ENCODE results near the gene PLAC9.

PLAC9 gene

GRCh38 chr10:80159166-80159873 lies 26.8 kb downstream of the PLAC9 start:
- no peak for TF ChIP-seq EZH2phosphoT487 (IDR thresholded peaks at IDR 0.05; ENCODE audit: borderline replicate concordance, low read length)
- no peaks in the 10 kb centered on the region for H3K27me3 ChIP-seq (ENCODE audit: control insufficient read depth, low read length)
- H3K27ac ChIP-seq (ENCODE audit: low read depth, low read length): no peak overlapping the region
- H3K9me2 ChIP-seq (replicated peaks; ENCODE audit: control insufficient read depth, low read length): no peaks in the 10 kb centered on the region
- H3K4me3 ChIP-seq (ENCODE audit: low read length): no peak overlapping the region
- no peaks in the 10 kb centered on the region for H3K4me1 ChIP-seq (ENCODE audit: control insufficient read depth, low read length)
- no peaks in the 10 kb centered on the region for H3K9me3 ChIP-seq (ENCODE audit: control insufficient read depth, insufficient read depth, low read length)
- H3K79me2 ChIP-seq (ENCODE audit: control insufficient read depth, low read length): no peaks in the 10 kb centered on the region
- H3K4me2 ChIP-seq (ENCODE audit: low read length): no peak overlapping the region
- peaks cover 59% of the 10 kb centered on the region for H3K36me3 ChIP-seq (ENCODE audit: control insufficient read depth, low read length)
- no peaks in the 10 kb centered on the region for H3F3A ChIP-seq (ENCODE audit: control insufficient read depth, insufficient read depth)
- no peaks in the 10 kb centered on the region for H4K20me1 ChIP-seq (ENCODE audit: control insufficient read depth, insufficient read depth, low read depth, low read length)

DNA sequence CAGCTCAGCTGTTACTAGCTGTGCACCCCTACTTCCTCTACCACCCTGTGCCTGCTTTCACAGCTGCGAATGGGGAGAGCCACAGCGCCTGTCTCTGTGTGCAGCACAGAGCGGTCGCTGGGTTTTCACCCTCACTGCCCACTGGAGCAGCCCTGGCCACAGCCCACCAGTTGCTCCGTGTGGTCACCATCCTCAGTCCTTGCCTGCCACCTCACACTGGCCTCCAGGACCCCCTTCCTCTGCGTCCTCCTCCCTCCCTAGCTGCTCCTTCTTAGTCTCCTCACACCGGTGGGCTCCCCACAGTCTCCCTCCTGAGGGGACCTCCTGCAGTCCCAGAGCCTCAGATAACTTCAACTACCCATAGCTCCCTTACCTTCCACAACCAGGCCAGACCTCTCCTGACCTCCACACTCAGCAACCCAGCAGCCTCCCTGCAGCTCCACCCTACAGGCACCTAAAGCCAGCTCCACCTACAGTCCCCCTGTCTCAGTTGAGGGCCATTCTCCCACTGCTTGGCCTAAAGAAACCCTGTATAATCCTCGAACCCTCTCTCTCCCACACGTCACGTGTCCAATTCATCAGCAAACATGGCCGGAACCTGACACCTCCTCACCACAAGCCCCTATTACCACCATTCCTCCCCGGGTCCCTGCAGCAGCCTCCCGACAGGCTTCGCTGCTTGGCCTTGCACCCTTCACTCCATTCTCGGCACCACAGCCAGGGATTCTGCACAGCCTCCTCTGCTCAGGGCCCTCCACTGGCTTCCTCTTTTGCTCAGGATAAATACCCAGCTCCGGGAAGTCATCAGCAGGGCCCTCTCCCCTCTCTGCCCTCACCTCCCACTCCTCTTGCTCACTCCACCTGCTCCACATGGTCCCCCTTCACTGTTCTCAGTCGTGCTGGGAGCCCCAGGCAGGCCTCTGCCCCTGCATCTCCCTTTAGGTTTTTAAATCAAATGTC lies 28.1 kb downstream of the PLAC9 start:
- Histone ChIP-seq H3K4me2 (ENCODE audit: low read length) (no peak overlapping the region), H3K27ac (ENCODE audit: low read depth, low read length) (no peak overlapping the region), H3K9me3 (ENCODE audit: control insufficient read depth, insufficient read depth, low read length) (no peaks in the 10 kb centered on the region), H3K4me3 (ENCODE audit: low read length) (no peak overlapping the region), H3F3A (ENCODE audit: control insufficient read depth, insufficient read depth) (no peaks in the 10 kb centered on the region), H3K27me3 (ENCODE audit: control insufficient read depth, low read length) (no peaks in the 10 kb centered on the region), H3K79me2 (ENCODE audit: control insufficient read depth, low read length) (no peaks in the 10 kb centered on the region), H3K9me2 (replicated peaks; ENCODE audit: control insufficient read depth, low read length) (no peaks in the 10 kb centered on the region), H3K4me1 (ENCODE audit: control insufficient read depth, low read length) (no peaks in the 10 kb centered on the region), H4K20me1 (ENCODE audit: control insufficient read depth, insufficient read depth, low read depth, low read length) (no peaks in the 10 kb centered on the region), H3K36me3 (ENCODE audit: control insufficient read depth, low read length) (peaks cover 59% of the 10 kb centered on the region)
- TF ChIP-seq CTCF (IDR thresholded peaks at IDR 0.05; ENCODE audit: low read depth, low read length, poor library complexity, severe bottlenecking): no peak
- no peak for TF ChIP-seq EZH2phosphoT487 (IDR thresholded peaks at IDR 0.05; ENCODE audit: borderline replicate concordance, low read length)

DNA sequence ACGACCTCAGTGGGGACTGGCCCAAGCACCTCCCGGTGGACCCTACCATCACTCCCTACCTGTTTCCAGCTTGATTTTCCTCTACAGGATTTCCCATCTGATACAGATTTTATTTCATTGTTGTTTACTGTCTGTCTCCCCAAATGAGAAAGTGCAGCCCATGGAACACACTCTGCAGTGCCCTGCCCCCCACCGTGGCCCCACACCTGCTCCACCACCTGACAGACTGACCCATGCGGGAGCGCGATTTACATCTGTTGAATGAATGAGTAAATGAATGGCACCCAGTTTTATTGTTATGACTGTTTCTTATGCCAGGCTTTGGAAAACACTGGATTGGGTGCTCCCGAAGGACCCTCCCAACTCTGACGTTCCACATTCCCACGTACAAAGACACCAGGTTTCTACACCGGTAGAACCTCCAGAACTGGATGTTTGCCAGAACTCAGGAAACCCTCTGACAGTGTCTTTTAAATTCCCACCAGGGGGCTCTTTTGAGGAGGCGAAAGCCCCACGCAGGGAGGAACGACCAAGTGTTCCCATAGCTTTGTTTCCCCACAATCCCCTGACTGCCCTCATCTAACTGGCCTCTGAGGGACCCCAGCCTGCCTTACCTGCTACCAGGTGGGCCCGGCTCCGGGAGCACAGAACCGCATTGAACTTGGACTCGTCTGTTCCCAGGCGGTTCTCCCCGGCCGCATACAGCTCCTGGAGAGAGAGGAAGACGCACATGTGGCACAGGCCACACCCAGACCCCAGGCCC lies 29.0 kb downstream of the PLAC9 start:
- Histone ChIP-seq H3K27ac (ENCODE audit: low read depth, low read length) (no peak overlapping the region), H3K4me3 (ENCODE audit: low read length) (no peak overlapping the region), H3K4me1 (ENCODE audit: control insufficient read depth, low read length) (no peaks in the 10 kb centered on the region), H3K27me3 (ENCODE audit: control insufficient read depth, low read length) (no peaks in the 10 kb centered on the region), H3K9me2 (replicated peaks; ENCODE audit: control insufficient read depth, low read length) (no peaks in the 10 kb centered on the region), H3K79me2 (ENCODE audit: control insufficient read depth, low read length) (no peaks in the 10 kb centered on the region), H4K20me1 (ENCODE audit: control insufficient read depth, insufficient read depth, low read depth, low read length) (no peaks in the 10 kb centered on the region), H3K9me3 (ENCODE audit: control insufficient read depth, insufficient read depth, low read length) (no peaks in the 10 kb centered on the region), H3K36me3 (ENCODE audit: control insufficient read depth, low read length) (peaks cover 57% of the 10 kb centered on the region), H3K4me2 (ENCODE audit: low read length) (no peak overlapping the region), H3F3A (ENCODE audit: control insufficient read depth, insufficient read depth) (no peaks in the 10 kb centered on the region)
- no peak for TF ChIP-seq EZH2phosphoT487 (IDR thresholded peaks at IDR 0.05; ENCODE audit: borderline replicate concordance, low read length)
- peak; percentile 28 for TF ChIP-seq CTCF (IDR thresholded peaks at IDR 0.05; ENCODE audit: low read depth, low read length, poor library complexity, severe bottlenecking)
